NCI-H2107 (cell line): ENCODE measurements around the gene CDCA4.
A peak's percentile ranks its signal among the peaks of the same experiment; 100 is the strongest.

Experiments used
- DNase-seq: peaks from one replicate; lab custom pipeline; 2025; lab: John Stamatoyannopoulos, UW

Gene CDCA4

DNA sequence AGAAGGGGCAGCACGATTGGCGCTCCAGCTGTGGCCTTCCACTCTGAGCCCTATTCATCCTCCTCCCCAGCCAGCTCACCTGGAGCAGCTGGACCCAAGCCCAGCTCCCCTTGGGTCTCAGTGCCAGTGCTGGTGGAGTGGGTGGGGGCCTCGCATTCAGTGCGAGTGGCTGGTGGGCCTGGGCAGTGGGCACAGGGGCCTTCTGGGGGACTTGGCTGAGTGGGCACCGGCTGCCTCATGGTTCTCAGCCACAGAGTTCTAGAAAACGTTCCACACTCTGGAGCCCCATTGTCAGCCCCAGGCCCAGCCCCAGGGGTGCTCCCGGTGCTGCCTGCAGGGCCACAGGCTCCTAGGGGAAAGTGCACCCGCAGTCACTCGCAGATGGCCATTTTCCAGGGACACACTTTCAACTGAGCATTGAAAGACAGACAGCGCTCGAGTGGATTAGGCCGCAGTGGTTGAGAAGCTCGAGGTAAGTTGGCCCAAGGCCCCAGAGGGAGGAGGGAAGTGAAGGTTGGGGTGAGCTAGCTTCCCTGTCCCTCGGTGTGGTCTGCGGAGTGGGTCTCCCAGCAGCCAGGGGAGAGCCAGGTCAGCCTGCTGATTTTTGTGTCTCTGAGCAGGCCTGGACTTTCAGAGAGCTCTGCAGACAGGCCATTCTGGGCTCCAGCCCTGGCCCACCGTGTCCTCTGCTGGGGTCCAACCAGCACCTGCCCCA lies 31.5 kb downstream of the CDCA4 start:
- no peak for DNase-seq

- DNase-seq = no peak
Measured at GRCh38 chr14:104986487-104987164, 34.3 kb downstream of the CDCA4 start.

DNA sequence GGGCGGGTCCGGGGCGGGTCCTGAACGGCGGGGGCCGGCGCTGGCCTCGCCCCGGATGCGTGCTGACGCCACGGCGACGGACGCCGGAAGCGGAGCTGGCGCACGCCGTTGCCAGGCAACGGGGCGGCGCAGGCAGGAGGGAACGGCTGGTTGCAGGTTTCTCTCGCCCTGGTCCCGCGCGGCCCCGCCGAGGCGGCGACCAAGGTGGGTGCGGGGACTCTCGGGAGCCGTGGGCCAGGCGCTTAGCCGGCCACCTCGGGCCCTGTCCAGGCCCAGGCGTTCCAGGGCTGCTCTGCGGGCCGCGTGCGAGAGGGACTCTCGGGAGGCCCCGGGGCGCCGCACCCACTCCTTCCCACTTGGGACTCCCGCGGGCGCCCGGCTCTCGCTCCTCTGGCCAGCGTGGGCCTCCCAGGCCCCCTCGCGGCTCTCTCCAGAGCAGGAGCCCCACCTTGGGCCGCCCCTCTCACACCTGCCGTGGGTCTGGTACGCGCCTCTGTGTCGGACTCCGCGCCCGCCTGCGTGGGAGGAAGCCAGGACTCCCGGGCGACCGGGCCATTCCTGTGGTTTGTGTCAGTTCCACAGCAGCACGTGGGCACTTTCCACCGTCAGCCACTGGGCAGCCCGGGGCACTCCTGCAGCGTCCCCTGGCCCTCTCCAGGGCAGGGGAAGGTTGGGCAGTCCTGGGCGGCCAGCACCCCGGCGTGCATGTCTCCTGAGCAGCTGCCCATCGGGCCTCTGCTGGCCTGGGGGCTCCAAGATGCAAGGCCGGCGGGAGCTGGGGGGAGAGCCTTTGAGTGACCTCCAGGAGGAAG lies 35.0 kb downstream of the CDCA4 start, which contains the start of gene CLBA1:
TSS of gene CLBA1 (plus strand) at position 114 of the 812 bp plus-strand sequence. CDS start at position 758, 644 bp downstream.
- DNase-seq = peak; percentile 90

DNA sequence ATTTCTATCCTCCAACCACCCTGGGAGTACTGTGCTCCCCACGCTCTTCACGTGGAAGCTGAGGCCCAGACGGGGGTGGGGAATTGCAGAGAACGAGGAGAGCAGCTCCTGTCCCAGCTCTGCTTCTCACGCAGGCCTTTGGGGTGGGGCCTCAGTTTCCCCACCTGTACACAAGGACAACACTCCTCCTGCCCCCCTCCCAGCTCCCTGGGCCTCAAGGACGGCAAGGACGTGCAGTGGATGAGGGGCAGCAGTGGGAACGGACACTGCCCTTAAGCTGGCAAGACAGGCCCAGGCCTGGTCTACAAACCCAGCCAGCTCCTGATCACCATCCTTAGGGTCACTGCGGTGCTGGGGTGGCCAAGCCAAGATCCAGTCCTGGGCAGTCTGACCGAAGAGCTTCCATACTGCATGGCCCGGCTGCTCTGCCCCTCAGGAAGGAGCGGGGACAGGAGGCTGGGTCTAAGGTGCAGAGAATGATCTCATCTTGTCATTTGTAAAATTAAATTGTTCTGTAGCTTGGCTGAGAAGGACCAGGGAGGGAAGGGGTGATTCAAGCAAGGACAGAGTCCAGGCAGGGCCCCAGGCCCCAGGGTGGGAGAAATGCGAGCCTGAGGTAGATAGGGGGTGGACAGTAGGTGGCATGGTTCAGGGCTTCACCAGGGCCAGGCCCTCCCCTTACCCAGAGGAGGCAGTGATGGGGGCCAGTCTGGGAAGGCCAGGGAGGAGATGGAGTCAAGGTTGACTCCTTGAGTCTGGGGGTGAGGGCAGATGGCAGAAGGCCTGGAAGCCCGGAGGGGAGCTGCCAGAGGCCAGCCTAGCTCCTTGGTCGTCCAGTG lies 36.6 kb downstream of the CDCA4 start:
- no peak for DNase-seq

DNA sequence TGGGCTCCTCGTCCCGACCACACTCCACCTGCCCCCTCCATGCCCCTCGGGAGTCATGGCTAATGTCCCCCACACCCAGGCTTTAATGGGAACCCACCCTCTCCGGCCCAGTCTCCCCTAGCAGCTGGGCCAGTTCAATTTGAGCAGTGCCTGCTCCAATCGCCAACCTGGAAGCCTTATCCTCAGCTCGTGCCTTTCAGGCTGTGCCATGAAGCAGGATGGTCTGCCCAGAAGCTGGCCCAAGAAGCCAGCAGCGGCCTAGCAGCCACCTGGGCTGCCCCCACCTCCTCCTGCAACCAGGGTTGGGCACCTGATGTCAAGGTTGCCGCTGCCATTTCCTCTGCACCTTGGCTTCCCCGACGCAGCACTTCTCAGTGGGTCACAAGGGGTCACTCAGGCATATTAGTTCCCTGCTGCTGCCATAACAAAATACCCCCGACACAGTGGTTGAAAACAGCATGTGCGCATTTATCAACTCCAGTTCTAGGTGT lies 37.6 kb downstream of the CDCA4 start:
- DNase-seq = no peak

- no peak for DNase-seq
Measured at GRCh38 chr14:104982548-104983230, 38.2 kb downstream of the CDCA4 start.

- no peak for DNase-seq
Measured at GRCh38 chr14:104981699-104982541, 39.0 kb downstream of the CDCA4 start.

- no peak for DNase-seq
Measured at GRCh38 chr14:104980611-104981531, 40.0 kb downstream of the CDCA4 start.

DNA sequence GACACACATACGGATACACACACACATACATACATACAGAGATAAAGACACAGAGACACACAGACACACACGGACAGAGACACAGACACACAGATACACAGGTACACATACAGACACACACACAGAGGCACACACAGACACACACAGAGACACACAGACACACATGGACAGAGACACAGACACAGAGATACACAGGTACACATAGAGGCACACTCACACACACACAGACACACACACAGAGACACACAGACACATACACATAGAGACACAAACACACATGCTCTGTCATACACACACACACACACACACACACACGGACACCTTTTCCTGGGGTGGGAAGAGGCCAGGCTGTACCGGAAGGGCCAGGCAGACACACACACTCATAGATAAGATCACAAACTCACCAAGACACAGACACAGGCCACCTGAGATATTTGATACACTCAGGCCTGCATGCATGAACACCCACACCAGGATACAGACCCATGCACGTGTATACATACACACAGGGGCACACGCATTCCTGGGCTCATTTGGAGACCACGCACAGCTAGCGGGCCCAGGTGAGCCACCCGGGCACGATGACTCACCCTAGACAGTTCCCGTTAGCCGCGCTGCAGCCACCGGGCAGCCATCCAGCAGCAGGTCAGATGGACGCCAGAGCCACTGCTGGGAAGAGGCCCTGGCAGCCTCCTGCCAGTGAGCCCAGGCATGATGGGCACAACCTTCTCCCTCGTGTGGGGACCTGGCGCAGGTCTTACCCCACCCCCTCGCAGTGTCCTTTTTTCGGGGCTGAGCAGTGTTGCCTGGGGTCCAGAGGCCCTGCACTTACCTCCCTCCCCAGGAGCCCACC lies 40.9 kb downstream of the CDCA4 start:
- no peak for DNase-seq

GRCh38 chr14:104978746-104979691 lies 41.9 kb downstream of the CDCA4 start:
- DNase-seq = no peak

- DNase-seq = no peak
Measured at GRCh38 chr14:104977681-104978653, 42.9 kb downstream of the CDCA4 start, which contains the start of gene AHNAK2. Gene AHNAK2 (minus strand): TSS chr14:104978374. CDS start chr14:104978237, 137 bp downstream.

DNA sequence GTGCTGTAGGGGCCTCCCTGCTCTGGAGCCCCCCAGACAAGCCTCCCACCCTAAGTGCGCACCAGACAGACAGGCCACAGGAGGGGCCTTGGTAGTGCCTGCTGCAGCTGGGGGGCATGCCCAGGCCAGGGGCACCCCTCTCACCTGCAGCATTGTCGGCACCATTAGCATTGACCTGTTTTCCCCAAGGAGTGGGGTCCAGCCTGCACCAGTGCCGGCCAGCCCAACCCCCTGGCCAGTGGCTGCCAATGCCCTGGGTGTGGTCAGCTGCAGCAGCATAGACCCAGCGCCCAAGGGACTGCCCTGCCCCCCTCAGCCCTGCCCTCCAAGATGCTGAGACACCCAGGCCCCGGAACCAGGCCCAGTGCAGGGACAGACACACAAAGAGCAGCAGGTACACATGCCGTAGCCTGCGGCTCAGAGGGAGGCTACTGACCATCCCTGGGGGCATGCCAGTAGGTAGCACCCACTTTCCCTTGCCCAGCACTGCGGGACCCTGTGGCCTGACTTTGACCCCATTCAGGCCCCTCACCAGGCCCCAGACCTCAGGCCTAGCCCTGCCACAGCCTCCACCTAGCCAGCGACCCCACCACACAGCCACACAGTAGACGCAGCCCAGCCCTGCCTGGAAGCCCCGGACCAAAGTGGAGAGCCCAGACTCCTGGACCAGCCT lies 43.7 kb downstream of the CDCA4 start:
- DNase-seq = no peak

DNA sequence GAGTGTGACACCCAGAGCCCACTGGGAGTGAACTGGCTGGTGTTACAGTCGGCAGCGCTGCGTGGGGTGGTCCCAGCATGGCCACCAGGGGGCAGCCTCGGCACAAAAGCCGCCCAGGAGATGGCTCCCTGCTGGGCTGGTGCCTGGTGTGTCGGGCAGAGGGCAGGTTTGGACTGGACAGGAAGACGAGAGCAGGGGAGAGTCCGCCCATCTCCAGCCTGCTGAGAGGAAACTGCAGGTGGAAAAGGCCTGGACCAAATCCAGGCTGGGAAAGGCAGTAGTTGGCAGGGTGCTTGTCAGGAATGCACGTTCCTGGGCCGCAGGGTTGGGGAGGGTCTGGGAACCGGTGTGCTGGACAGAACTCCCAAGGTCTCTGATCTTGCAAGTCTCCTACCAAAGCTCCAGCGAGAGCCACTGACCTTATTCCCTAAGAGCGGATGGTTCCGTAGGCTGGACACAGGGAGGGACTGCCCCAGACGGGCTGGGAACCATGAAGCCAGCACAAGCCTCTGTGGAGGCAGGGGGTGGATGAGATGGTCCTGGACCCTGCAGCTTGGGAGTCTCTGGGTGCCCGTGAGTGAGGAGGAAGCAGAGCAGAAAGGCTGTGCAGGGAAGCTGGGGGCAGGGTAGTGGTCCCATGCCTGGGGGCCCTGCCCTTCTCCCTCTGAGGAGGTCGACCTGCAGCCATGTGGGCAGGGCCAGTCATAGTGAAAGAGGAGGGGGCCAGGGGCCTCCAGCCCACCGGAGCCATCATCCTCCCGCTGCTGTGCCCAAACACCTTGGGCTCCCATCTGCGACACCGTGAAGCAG lies 44.5 kb downstream of the CDCA4 start:
- DNase-seq = peak; percentile 88
